Mammary microvascular endothelial cell (primary cell): Measurements from ENCODE around the gene KDM7A. TPM values are rescaled to one million over a fixed set of nuclear protein-coding genes. Genes with fewer than 3 reads are reported as not detected.

Experiments
- total RNA-seq: library from RNA; depleted of rRNA; stranded (reverse); fragments of >200 nt; gene quantifications from 2 replicates; pipeline ENCODE4 v1.2.3, GENCODE V29; 2015

The KDM7A gene, protein sequence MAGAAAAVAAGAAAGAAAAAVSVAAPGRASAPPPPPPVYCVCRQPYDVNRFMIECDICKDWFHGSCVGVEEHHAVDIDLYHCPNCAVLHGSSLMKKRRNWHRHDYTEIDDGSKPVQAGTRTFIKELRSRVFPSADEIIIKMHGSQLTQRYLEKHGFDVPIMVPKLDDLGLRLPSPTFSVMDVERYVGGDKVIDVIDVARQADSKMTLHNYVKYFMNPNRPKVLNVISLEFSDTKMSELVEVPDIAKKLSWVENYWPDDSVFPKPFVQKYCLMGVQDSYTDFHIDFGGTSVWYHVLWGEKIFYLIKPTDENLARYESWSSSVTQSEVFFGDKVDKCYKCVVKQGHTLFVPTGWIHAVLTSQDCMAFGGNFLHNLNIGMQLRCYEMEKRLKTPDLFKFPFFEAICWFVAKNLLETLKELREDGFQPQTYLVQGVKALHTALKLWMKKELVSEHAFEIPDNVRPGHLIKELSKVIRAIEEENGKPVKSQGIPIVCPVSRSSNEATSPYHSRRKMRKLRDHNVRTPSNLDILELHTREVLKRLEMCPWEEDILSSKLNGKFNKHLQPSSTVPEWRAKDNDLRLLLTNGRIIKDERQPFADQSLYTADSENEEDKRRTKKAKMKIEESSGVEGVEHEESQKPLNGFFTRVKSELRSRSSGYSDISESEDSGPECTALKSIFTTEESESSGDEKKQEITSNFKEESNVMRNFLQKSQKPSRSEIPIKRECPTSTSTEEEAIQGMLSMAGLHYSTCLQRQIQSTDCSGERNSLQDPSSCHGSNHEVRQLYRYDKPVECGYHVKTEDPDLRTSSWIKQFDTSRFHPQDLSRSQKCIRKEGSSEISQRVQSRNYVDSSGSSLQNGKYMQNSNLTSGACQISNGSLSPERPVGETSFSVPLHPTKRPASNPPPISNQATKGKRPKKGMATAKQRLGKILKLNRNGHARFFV
- total RNA-seq = 2.0 and 2.7 TPM in 2 replicates

DNA sequence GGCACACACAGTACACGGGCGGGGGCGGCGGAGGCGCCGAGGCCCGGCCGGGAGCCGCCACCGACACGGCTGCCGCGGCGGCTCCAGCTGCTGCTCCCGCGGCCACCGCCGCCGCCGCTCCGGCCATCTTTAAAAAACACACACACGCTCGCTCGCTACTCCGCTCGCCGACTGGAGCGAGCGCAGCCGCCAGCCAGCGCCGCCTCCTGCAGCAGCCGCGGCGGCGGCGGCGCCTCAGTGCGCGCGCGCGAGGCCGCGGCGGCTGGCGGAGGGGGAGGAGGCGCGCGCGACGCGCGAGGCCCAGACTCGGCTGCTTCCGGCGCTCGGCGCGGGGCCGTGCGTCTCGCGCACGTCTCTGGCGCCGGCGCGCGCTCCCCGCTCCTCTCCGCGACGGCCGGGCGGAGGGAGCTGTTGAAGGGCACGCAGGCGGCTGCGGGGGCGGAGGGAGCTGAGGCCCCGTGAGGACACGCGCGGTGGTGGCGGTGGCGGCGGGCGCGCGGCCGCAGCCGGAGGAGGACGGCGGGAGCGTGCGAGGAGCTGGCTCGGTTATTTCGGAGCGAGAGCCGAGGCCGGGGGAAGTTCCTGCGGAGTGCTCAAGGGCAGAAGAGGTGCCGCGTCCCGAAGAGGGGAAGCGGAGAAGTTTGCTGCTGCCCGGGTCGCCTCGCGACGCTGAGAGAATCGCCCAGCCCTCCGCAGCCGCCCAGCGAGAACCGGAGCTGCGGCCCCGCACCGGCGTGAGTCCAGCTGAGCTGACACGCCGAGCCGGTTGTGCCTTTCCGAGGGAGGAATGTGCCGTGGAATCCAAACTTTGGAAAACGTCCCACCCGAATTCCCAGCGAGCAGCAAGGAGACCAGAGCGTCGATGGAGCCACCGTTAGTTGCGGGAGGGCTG, at the start of gene KDM7A:
KDM7A (minus strand) TSS at position 173 of the 892 bp plus-strand sequence; CDS start at position 127, 46 bp downstream.

DNA sequence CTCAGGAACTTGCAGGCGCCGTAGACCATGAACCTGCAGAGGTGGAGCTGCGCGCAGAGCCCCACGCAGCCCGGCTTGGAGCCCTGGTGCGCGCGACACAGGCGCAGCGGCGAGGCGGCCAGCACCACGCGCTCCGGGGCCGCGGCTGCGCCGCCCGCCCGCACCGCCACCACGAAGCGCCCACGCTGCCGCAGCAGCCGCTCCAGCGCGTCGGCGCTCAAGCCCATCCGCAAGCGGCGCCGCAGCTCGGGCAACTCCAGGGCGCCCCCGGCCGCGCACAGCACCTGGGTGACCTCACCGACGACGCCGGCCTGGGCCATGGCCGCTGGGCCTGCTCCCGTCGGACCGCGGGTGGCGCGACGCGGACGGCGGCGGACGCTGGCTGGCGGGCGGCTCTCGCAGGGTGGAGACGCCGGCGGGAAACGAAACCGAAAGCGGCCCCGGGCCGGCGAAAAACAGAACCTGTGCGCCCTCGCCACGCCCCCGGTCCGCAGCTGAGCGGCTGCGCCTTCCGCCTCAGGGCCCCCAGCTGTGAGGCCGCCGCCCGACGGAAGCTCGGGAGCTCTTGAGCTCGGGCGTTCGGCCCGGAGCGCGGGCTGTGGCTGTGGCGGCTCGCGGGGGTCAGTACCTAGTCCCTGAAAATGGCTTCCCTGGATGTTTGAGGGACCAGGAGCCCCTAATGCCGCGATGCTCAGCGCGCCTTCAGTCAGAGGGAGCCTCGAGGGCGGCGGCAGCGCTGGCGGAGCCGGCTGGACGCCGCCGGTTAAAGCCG, 114.1 kb downstream of the KDM7A start, which contains the start of gene PARP12:
PARP12 (minus strand) TSS at position 424 of the 772 bp plus-strand sequence; CDS start at position 320, 104 bp downstream.

Other genes starting within 250 kb of the KDM7A start
- gene PARP12, start 114.0 kb downstream of the KDM7A start, total RNA-seq = 65.9 and 69.2 TPM in 2 replicates
- 29.1 and 34.1 TPM in 2 replicates for gene SLC37A3, start 221.5 kb upstream of the KDM7A start, total RNA-seq
- gene RAB19, start 227.1 kb upstream of the KDM7A start, total RNA-seq = not detected in 2 replicates